A673 (cell line): ENCODE results near the gene MAEA.

Experiments used
- CTCF ChIP-seq: fragments of 300-800, 200-600 bp; sonication (generic); conservative IDR thresholded peaks from 2 replicates; pipeline ENCODE4 v1.5.1; 2017; ENCODE audit warnings: low read depth, mild to moderate bottlenecking, antibody characterized with exemption, low read length, moderate library complexity, mixed read lengths
- EZH2 ChIP-seq: fragments of 200-600 bp; sonication (generic); IDR thresholded peaks from 2 replicates; pipeline ENCODE4 v1.6.1; 2017; ENCODE audit warnings: borderline replicate concordance, low read depth, mild to moderate bottlenecking, mixed read lengths, antibody characterized with exemption, low read length; ENCODE audit not compliant: poor library complexity, severe bottlenecking

GRCh38 chr4:1359144-1359501 lies 69.4 kb downstream of the MAEA start:
- no peak for TF ChIP-seq EZH2
- TF ChIP-seq CTCF, result no peak
